Progenitor cell of endocrine pancreas (in vitro differentiated cells): Measurements from ENCODE around the gene PPP2R5C. TPM values are rescaled to one million over a fixed set of nuclear protein-coding genes. Genes with fewer than 3 reads are reported as not detected.

Experiments used
- DNase-seq: peaks from one replicate; pipeline ENCODE4 v3.0.0; 2021; ENCODE audit warnings: low spot score; ENCODE audit not compliant: unreplicated experiment
- H3K27ac Mint-ChIP-seq: 2 replicates; pipeline ENCODE4 v1.8.0; 2021; ENCODE audit warnings: mild to moderate bottlenecking, moderate library complexity, mixed read lengths
- H3K27me3 Mint-ChIP-seq: 2 replicates; pipeline ENCODE4 v1.8.0; 2021; ENCODE audit warnings: mixed read lengths
- H3K36me3 Mint-ChIP-seq: 2 replicates; pipeline ENCODE4 v1.8.0; 2022; ENCODE audit warnings: mixed read lengths; ENCODE audit not compliant: insufficient read depth
- H3K4me1 Mint-ChIP-seq: 2 replicates; pipeline ENCODE4 v1.8.0; 2021; ENCODE audit warnings: low read depth, mixed read lengths
- H3K4me3 Mint-ChIP-seq: 2 replicates; pipeline ENCODE4 v1.8.0; 2021; ENCODE audit warnings: low read depth, mild to moderate bottlenecking, moderate library complexity, mixed read lengths
- H3K9me3 Mint-ChIP-seq: 2 replicates; pipeline ENCODE4 v1.8.0; 2021; ENCODE audit warnings: low read depth, mixed read lengths
- CTCF ChIP-seq: fragments of 200-600 bp; sonication (generic); IDR thresholded peaks from one replicate; pipeline ENCODE4 v1.5.0; 2021; ENCODE audit warnings: antibody characterized with exemption, mild to moderate bottlenecking; ENCODE audit not compliant: unreplicated experiment
- total RNA-seq: library from RNA; stranded (reverse); gene quantifications from 2 replicates; pipeline ENCODE4 v1.2.1, GENCODE V29; 2021

Gene PPP2R5C
- total RNA-seq, 1 donor from 2014 or later = 120 TPM

DNA sequence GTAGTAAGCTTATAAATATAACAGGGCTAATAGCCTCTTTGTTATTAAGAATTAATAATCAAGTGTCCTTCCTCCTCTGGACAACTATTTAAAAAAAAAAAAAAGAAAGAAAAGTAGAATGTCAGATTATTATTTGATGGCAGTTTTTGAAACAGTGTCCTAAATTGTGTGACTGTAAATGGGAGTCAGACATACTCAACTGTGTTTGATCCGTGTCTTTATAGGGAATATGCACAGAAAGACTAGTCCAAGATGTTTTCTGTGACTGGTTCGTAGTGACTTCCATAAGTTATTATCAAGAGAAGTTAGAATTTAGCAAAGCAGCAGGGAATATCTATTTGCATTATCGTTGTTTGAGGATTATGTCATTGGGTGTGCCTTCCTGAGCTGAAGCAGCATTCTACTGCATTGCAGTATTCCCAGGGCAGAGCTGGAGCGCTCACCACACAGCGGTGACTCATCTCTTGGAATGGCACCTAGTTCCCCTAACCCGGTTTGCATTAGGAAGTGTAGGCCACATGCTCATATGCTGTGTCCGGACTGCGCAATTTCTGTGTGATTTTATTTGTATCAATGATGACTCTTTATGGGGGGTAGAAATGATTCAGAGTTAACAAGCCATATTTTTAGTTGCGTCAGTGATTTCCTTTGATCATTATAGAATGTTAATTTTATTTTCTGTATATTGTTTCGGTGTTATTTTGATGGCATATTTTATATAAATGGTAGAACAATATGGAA lies 210.8 kb downstream of the PPP2R5C start:
- Mint-ChIP-seq H3K9me3 (no peaks in the 10 kb centered on the region), H3K4me3 (no peak overlapping the region)

GRCh38 chr14:101973356-101973755 lies 211.8 kb downstream of the PPP2R5C start:
- DNase-seq = no peak
- TF ChIP-seq CTCF = no peak
- H3K36me3 Mint-ChIP-seq = peaks cover 6% of the 10 kb centered on the region
- no peaks in the 10 kb centered on the region for H3K27me3 Mint-ChIP-seq
- H3K4me1 Mint-ChIP-seq = peaks cover 6% of the 10 kb centered on the region
- no peak overlapping the region for H3K4me3 Mint-ChIP-seq
- H3K27ac Mint-ChIP-seq = no peak overlapping the region
- H3K9me3 Mint-ChIP-seq = no peaks in the 10 kb centered on the region

More for the DNA sequence above, 210.8 kb downstream of the PPP2R5C start:
- peaks cover 6% of the 10 kb centered on the region for H3K36me3 Mint-ChIP-seq
- no peaks in the 10 kb centered on the region for H3K27me3 Mint-ChIP-seq
- no peak for DNase-seq
- TF ChIP-seq CTCF = no peak
- H3K27ac Mint-ChIP-seq = peak overlapping the region; percentile 86
- peaks cover 10% of the 10 kb centered on the region for H3K4me1 Mint-ChIP-seq

DNA sequence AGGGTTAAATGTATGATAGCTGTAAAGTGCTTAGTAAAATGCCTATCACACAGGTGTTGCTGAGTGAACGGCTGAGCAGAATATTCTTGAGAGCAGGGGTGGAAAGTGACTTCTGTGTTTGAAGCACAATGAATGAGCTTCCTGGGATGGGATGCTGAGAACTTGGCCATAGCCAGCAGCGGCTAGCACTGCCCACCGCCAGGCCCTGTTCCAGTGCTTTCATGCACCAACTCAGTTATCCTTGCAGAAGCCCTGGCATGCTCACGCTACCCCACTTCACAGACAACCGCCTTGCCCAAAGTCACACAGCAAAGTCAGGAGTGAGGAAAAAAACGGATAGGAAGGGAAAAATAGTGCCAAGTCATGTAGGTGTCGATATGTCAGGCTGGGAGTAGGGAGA lies 213.7 kb downstream of the PPP2R5C start:
- TF ChIP-seq CTCF = no peak
- no peak overlapping the region for H3K27ac Mint-ChIP-seq
- no peak for DNase-seq
- H3K4me3 Mint-ChIP-seq = no peak overlapping the region
- peaks cover 19% of the 10 kb centered on the region for H3K36me3 Mint-ChIP-seq
- H3K9me3 Mint-ChIP-seq = no peaks in the 10 kb centered on the region
- no peaks in the 10 kb centered on the region for H3K27me3 Mint-ChIP-seq
- H3K4me1 Mint-ChIP-seq = peaks cover 10% of the 10 kb centered on the region

Other genes starting within 250 kb of the PPP2R5C start
- gene DIO3, start 200.2 kb upstream of the PPP2R5C start, total RNA-seq = 3.4 and 4.4 TPM in 2 replicates
- gene DYNC1H1, start 202.9 kb downstream of the PPP2R5C start, total RNA-seq = 501 and 519 TPM in 2 replicates